ENCODE results near the gene CFAP74. TPM values are rescaled to one million over a fixed set of nuclear protein-coding genes. Genes with fewer than 3 reads are reported as not detected.

CFAP74 gene
- total RNA-seq, 1 donor from 2014 or later: not detected

- ChIA-PET CTCF (no interaction called here), POLR2A (no interaction called here)
- TF ChIP-seq CTCF (IDR thresholded peaks at IDR 0.05): no peak
- intact Hi-C loops (cut with micrococcal nuclease): no loop called here
- no peaks in the 10 kb centered on the region for H3K9me3 Mint-ChIP-seq
- no peak for DNase-seq
- H3K27ac Mint-ChIP-seq: no peak overlapping the region
- no peak overlapping the region for H3K4me3 Mint-ChIP-seq
- ATAC-seq (ENCODE audit: low read depth): no peak
- H3K4me1 Mint-ChIP-seq: peaks cover 3% of the 10 kb centered on the region
- H3K36me3 Mint-ChIP-seq (ENCODE audit: low read depth): no peaks in the 10 kb centered on the region
- peaks cover 45% of the 10 kb centered on the region for H3K27me3 Mint-ChIP-seq
These were observed 10.6 kb upstream of the CFAP74 start for GRCh38 chr1:2014181-2014580.

DNA sequence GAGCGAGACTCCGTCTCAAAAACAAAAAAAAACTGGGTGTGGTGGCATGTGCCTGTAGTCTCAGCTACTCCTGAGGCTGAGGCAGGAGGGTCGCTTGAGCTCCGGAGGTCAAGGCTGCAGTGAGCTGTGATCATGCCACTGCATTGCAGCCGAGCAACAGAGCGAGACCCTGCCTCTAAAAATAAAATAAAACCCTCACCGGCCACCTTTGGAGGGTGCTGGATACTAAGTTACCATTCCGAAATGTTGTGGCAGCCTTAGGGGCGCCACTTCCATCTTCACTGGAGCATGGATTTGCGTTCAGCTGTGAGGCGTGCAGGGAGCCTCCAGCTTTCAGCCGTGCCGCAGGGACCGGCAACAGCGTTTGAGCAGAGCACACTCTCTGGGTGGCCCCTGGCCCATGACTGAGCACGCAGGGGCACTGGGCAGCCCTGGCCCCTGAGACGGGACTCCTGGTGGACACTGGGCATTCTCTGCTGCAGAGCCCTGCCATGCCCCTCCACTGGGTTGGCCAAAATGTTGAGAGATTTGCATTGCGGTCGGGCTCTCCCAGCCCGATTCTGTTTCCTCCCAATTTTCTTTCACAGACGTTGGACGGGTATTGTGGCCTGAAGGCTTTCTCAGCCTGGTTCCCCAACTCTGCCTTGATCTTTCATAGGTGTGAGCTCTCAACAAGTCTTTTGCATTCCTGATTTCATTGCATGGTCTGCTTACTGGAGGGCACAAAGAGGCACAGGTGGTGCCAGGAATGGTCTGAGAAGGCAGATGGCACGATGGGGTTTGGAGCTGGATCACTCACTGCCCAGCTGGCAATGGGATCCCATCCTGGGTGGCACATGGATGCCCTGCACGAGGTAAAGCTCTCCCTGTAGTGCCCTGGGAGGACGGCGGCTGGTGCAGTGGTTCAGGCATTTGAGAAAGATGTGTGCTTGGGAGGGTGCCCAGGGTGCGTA is 5.8 kb upstream of the CFAP74 start:
- TF ChIP-seq CTCF (IDR thresholded peaks at IDR 0.05): no peak
- H3K36me3 Mint-ChIP-seq (ENCODE audit: low read depth): no peaks in the 10 kb centered on the region
- H3K4me3 Mint-ChIP-seq: no peak overlapping the region
- DNase-seq (no peak), ATAC-seq (ENCODE audit: low read depth) (no peak)
- CTCF ChIA-PET: no interaction called here
- intact Hi-C loops (cut with micrococcal nuclease): no loop called here
- peaks cover 25% of the 10 kb centered on the region for H3K27me3 Mint-ChIP-seq
- POLR2A ChIA-PET: interaction anchor here (0.6 kb wide), 1 partner anchor 568 kb away, joined by 3 read pairs; no protein-coding TSS in a partner anchor
- no peak overlapping the region for H3K27ac Mint-ChIP-seq
- H3K9me3 Mint-ChIP-seq: no peaks in the 10 kb centered on the region
- no peaks in the 10 kb centered on the region for H3K4me1 Mint-ChIP-seq

- CTCF ChIA-PET: no interaction called here
- H3K9me3 Mint-ChIP-seq: no peaks in the 10 kb centered on the region
- no peak for TF ChIP-seq CTCF (IDR thresholded peaks at IDR 0.05)
- ATAC-seq (ENCODE audit: low read depth) (no peak), DNase-seq (no peak)
- peaks cover 39% of the 10 kb centered on the region for H3K27me3 Mint-ChIP-seq
- no peaks in the 10 kb centered on the region for H3K4me1 Mint-ChIP-seq
- intact Hi-C loops (cut with micrococcal nuclease): no loop called here
- no peak overlapping the region for H3K27ac Mint-ChIP-seq
- no peak overlapping the region for H3K4me3 Mint-ChIP-seq
- POLR2A ChIA-PET: no interaction called here
- H3K36me3 Mint-ChIP-seq (ENCODE audit: low read depth): no peaks in the 10 kb centered on the region
These were observed 1.3 kb upstream of the CFAP74 start for GRCh38 chr1:2004856-2005255.

DNA sequence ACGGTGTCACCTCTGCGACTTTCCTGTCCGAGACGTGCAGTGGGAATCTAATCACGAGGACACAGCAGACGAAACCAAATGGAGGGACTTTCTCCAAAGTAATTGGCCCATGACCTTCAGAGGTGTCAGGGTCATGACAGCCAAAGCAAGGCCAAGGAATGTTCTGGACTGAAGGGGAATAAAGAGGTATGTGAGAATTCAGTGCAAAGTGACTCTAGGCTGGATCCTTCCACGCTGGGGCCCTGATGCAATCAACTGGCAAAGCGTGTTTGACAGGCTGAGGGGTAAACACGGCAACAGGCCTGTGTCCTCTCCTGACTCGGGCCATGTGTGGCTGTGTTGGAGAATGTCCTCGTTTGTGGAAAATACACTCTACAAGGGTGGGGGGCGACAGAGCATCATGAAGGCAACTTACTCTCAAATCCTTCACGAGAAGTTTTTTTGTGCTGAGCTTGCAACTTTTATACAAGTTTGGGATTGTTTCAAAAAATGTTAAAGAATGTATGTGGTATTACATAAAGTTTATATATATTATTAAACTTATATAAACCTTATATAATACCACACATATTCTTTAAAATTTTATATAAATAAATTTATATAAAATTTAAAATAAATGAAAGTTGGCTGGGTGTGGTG is 1.7 kb downstream of the CFAP74 start:
- Mint-ChIP-seq H3K4me1 (no peaks in the 10 kb centered on the region), H3K27me3 (peaks cover 44% of the 10 kb centered on the region), H3K4me3 (no peak overlapping the region), H3K36me3 (ENCODE audit: low read depth) (no peaks in the 10 kb centered on the region), H3K9me3 (no peaks in the 10 kb centered on the region), H3K27ac (no peak overlapping the region)
- ChIA-PET POLR2A (no interaction called here), CTCF (no interaction called here)
- ATAC-seq (ENCODE audit: low read depth) (no peak), DNase-seq (no peak)
- intact Hi-C loops (cut with micrococcal nuclease): no loop called here
- TF ChIP-seq CTCF (IDR thresholded peaks at IDR 0.05): no peak

GRCh38 chr1:2000850-2001249 is 2.7 kb downstream of the CFAP74 start:
- H3K27ac Mint-ChIP-seq: no peak overlapping the region
- POLR2A ChIA-PET: no interaction called here
- CTCF ChIA-PET: no interaction called here
- intact Hi-C loops (cut with micrococcal nuclease): no loop called here
- H3K9me3 Mint-ChIP-seq: no peaks in the 10 kb centered on the region
- no peaks in the 10 kb centered on the region for H3K36me3 Mint-ChIP-seq (ENCODE audit: low read depth)
- ATAC-seq (ENCODE audit: low read depth) (no peak), DNase-seq (no peak)
- H3K4me3 Mint-ChIP-seq: no peak overlapping the region
- H3K27me3 Mint-ChIP-seq: peaks cover 45% of the 10 kb centered on the region
- H3K4me1 Mint-ChIP-seq: peaks cover 2% of the 10 kb centered on the region
- no peak for TF ChIP-seq CTCF (IDR thresholded peaks at IDR 0.05)

Data from activated B cell treated with CpG ODN at 0.5 μM for 24 hours (primary cell).